Activated T-cell treated with anti-CD3 and anti-CD28 coated beads for 24 hours (primary cell): ENCODE results near the gene GCK.

Source experiments
- DNase-seq: peaks from one replicate; pipeline ENCODE4 v3.0.0-alpha.2; 2020; ENCODE audit warnings: low read depth

GCK gene

GRCh38 chr7:44189286-44189992, at the start of gene GCK:
Gene GCK (minus strand): TSS chr7:44189439. CDS start chr7:44188953, 486 bp downstream.
- DNase-seq: no peak

GRCh38 chr7:44238116-44238695, 49.0 kb upstream of the GCK start:
- no peak for DNase-seq

- DNase-seq: no peak
Measured at GRCh38 chr7:44237696-44238095, 48.5 kb upstream of the GCK start.

GRCh38 chr7:44236333-44236728, 47.1 kb upstream of the GCK start:
- no peak for DNase-seq

- no peak for DNase-seq
Measured at GRCh38 chr7:44235582-44236332, 46.5 kb upstream of the GCK start.

- DNase-seq: no peak
Measured at GRCh38 chr7:44235066-44235465, 45.8 kb upstream of the GCK start.

GRCh38 chr7:44232901-44233715, 43.9 kb upstream of the GCK start:
- DNase-seq: no peak

- DNase-seq: no peak
Measured at GRCh38 chr7:44232396-44232795, 43.2 kb upstream of the GCK start.

GRCh38 chr7:44231088-44231487, 41.8 kb upstream of the GCK start:
- DNase-seq: no peak

- DNase-seq: no peak
Measured at GRCh38 chr7:44230286-44230685, 41.0 kb upstream of the GCK start.

GRCh38 chr7:44229546-44230105, 40.4 kb upstream of the GCK start:
- no peak for DNase-seq

- DNase-seq: no peak
Measured at GRCh38 chr7:44228571-44229350, 39.5 kb upstream of the GCK start.

- no peak for DNase-seq
Measured at GRCh38 chr7:44227911-44228310, 38.7 kb upstream of the GCK start.

- no peak for DNase-seq
Measured at GRCh38 chr7:44226396-44226753, 37.1 kb upstream of the GCK start.

- no peak for DNase-seq
Measured at GRCh38 chr7:44225566-44226395, 36.5 kb upstream of the GCK start.

- no peak for DNase-seq
Measured at GRCh38 chr7:44224974-44225565, 35.8 kb upstream of the GCK start.

- no peak for DNase-seq
Measured at GRCh38 chr7:44224080-44224973, 35.1 kb upstream of the GCK start.

- DNase-seq: no peak
Measured at GRCh38 chr7:44223362-44224079, 34.3 kb upstream of the GCK start.
